ENCODE results near the gene NFAT5.

The NFAT5 gene

GRCh38 chr16:69523566-69524305 lies 42.0 kb upstream of the NFAT5 start:
- no peak for TF ChIP-seq CTCF (IDR thresholded peaks at IDR 0.05; ENCODE audit: extremely low read depth, missing control alignments)

GRCh38 chr16:69526831-69527655 lies 38.7 kb upstream of the NFAT5 start:
- TF ChIP-seq CTCF (IDR thresholded peaks at IDR 0.05; ENCODE audit: extremely low read depth, missing control alignments): no peak
- no peak for DNase-seq (ENCODE audit: low spot score)

More at GRCh38 chr16:69523566-69524305, 42.0 kb upstream of the NFAT5 start:
- no peak for DNase-seq (ENCODE audit: low spot score)

GRCh38 chr16:69531988-69532387 lies 33.8 kb upstream of the NFAT5 start:
- no peak for TF ChIP-seq CTCF (IDR thresholded peaks at IDR 0.05; ENCODE audit: extremely low read depth, missing control alignments)
- DNase-seq (ENCODE audit: low spot score): no peak

DNA sequence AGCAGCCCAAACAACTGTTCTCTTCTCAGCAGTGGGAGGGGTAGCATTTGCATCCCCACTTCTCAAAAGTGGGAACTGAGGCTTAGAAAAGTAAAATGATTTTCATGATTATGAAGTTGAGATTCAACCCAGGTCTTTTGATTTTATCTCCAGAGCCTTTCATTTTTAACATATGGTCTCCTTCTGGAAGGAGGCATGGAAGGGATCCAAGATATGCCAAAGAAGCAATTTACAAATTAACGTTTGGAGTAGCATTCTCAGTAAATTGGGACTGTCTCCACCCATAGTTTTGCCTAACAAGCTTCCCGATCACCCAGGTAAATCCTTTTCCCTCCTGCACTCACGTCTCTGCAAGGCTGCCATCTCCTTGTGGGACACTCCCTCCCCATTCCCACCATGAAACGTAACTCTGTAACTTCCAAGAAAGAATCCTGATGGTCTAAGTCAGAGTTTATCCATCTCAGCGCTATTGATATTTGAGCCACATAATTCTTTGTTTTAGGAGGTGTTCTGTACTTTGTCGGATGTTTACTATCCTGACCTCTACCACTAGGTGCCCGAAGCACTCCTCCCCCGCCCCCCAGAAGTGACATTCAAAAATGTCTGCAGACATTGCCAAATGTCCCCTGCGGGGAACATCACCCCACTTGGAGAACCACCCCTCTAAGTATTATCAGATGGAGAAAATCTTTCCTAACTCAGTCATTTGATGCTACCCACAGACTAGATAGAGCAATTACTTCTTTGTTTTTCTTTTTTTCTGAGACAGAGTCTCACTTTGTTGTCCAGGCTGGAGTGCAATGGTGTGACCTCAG lies 32.9 kb upstream of the NFAT5 start:
- TF ChIP-seq CTCF (IDR thresholded peaks at IDR 0.05; ENCODE audit: extremely low read depth, missing control alignments): no peak
- DNase-seq (ENCODE audit: low spot score): no peak

DNA sequence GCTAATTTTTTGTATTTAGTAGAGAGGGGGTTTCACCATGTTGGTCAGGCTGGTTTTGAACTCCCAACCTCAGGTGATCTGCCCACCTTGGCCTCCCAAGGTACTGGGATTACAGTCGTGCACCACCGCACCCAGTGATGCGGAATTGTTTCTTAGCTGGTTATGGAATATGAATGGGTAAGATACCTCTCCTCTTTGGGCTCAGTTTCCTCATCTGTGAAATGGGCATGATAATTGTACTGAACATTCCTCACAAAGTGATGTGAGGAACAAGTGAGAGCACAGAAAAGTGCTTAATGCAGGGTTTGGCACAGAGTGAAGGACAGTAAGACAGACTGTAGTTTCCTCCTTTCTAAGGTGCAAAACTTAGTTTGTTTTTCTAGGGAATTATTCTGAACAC lies 31.0 kb upstream of the NFAT5 start:
- no peak for TF ChIP-seq CTCF (IDR thresholded peaks at IDR 0.05; ENCODE audit: extremely low read depth, missing control alignments)
- DNase-seq (ENCODE audit: low spot score): no peak

DNA sequence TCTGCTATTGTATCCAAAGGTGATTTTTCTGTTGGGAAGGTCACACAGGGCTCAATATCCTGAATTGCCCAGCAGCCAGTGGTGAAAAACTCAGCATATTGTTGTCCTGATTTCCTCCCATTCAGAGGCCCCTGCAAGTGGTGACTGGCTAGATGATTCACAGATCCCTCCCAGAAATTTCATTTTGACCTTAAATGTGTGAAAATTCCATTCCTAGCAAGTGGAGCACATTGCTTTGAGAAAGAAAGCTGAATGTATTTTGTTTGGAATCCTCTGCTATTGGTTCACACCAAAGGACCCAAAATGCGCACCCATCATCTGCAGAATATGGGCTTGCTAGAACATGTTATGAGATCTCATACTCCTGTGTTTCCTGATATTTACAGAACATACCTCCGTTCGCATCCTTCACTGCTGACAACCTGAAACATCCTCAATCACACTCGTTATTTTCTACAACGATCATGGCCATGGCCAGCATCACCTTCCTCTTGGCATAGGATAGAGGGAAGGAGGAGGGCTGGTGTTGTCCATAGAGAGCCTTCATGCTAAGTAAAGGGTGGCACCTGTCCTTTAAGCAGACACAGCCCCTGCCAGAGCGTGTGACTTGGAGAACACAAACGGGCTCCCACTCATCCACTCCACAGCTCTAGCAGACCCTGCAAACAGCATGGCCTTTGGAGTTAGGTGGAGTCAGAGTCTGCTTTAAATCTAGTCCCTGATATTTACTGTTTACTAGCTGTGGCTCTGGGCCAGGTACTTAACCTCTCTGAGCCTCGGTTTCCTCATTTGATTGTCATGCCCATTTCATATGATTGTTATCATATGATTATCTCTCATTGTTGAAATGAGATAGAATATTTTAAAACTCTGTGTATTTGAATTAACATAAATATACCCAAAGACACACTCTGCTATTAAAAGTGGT lies 30.4 kb upstream of the NFAT5 start:
- DNase-seq (ENCODE audit: low spot score): no peak
- TF ChIP-seq CTCF (IDR thresholded peaks at IDR 0.05; ENCODE audit: extremely low read depth, missing control alignments): no peak
